Measurements from ENCODE around the gene MAEL. TPM values are rescaled to one million over a fixed set of nuclear protein-coding genes. Genes with fewer than 3 reads are reported as not detected.

Gene MAEL
- total and polyA plus RNA-seq, 2 of the 8 experiments (the other 6 are each of a cell fraction or from before 2014, with no cell fraction given) = 0.03 TPM; not detected in 1

GRCh38 chr1:166948856-166949350 lies 40.2 kb upstream of the MAEL start:
- H4K8ac ChIP-seq (ENCODE audit: extremely low read depth, insufficient read depth, low read length) = no peak overlapping the region
- no peaks in the 10 kb centered on the region for H4K20me1 ChIP-seq (replicated peaks in 1 of 2; ENCODE audit: control insufficient read depth in 1 of 2, insufficient read depth in 2 of 2, low read length in 2 of 2)
- no peaks in the 10 kb centered on the region for H3K9me3 ChIP-seq (ENCODE audit: insufficient read depth in 2 of 2, low read depth in 1 of 2, low read length in 1 of 2)
- H4K91ac ChIP-seq (replicated peaks; ENCODE audit: insufficient read length, low read length) = no peak overlapping the region
- H3K4me2 ChIP-seq (ENCODE audit: insufficient read depth in 1 of 2, low read depth in 2 of 2, low read length in 2 of 2) = no peak overlapping the region
- H2BK12ac ChIP-seq (ENCODE audit: low read depth, low read length) = no peak overlapping the region
- H2BK20ac ChIP-seq (ENCODE audit: low read length) = no peak overlapping the region
- 94% methylated on average over 2 of the region's 2 CpGs; no CpG with 5 or more reads in 1 of the 2 experiments for WGBS, 2 experiments (ENCODE audit: extremely low coverage in 1 of 2, insufficient coverage in 1 of 2, insufficient read length in 1 of 2, insufficient replicate concordance in 2 of 2, low coverage in 1 of 2, low lambda C conversion rate in 2 of 2, missing lambda C conversion rate in 1 of 2)
- H3K4me3 ChIP-seq (ENCODE audit: extremely low read depth in 1 of 4, insufficient read depth in 2 of 4, low read depth in 3 of 4, low read length in 4 of 4) = no peak overlapping the region
- H2BK5ac ChIP-seq (ENCODE audit: low read depth, low read length) = no peak overlapping the region
- no peak overlapping the region for H3K56ac ChIP-seq (replicated peaks; ENCODE audit: insufficient read length, low read depth, low read length)
- CTCF ChIA-PET (ENCODE audit: partially characterized antibody) = interaction anchor here (1.1 to 1.4 kb wide), 3 partner anchors 64 to 111 kb away, joined by 3 to 6 read pairs (median 3); no protein-coding TSS in a partner anchor
- H3K27me3 ChIP-seq (replicated peaks in 1 of 4; ENCODE audit: control insufficient read depth in 3 of 4, extremely low read depth in 1 of 4, insufficient read depth in 3 of 4, low read length in 3 of 4) = peaks cover 2 to 21% (median 17%) of the 10 kb centered on the region in 4 experiments
- peaks cover 4 to 16% (median 13%) of the 10 kb centered on the region in 4 experiments; a peak in 6 of 7 replicates for H3K4me1 ChIP-seq (replicated peaks in 1 of 4; ENCODE audit: control insufficient read depth in 3 of 4, insufficient read depth in 4 of 4, low read length in 3 of 4)
- no peak overlapping the region for H3K18ac ChIP-seq (ENCODE audit: extremely low read depth, low read length)
- H2BK15ac ChIP-seq (ENCODE audit: low read length) = no peak overlapping the region
- no peaks in the 10 kb centered on the region for H3K79me1 ChIP-seq (ENCODE audit: low read depth, low read length)
- no peak overlapping the region for H3K4ac ChIP-seq (replicated peaks; ENCODE audit: insufficient read length, low read depth, low read length)
- no peaks in the 10 kb centered on the region for H3K79me2 ChIP-seq (ENCODE audit: control insufficient read depth in 1 of 2, insufficient read depth in 2 of 2, low read length in 2 of 2)
- no peak overlapping the region for H3K9ac ChIP-seq (replicated peaks in 1 of 4; ENCODE audit: extremely low read depth in 1 of 4, low read depth in 3 of 4, low read length in 3 of 4)
- no peak for FAIRE-seq
- H3K27ac ChIP-seq (ENCODE audit: low read depth, low read length) = no peak overlapping the region
- no peak overlapping the region for H4K5ac ChIP-seq (ENCODE audit: insufficient read length, low read depth, low read length)
- H2AK5ac ChIP-seq (ENCODE audit: low read depth, low read length) = no peak overlapping the region
- POLR2A ChIA-PET (ENCODE audit: partially characterized antibody) = interaction anchor here (0.8 kb wide), 1 partner anchor 13 kb away, joined by 3 read pairs; no protein-coding TSS in a partner anchor
- no peaks in the 10 kb centered on the region; the same call in 1 of the 2 replicates for H3K23me2 ChIP-seq (ENCODE audit: low read depth, low read length)
- no peak overlapping the region for H2AFZ ChIP-seq (ENCODE audit: low read length)
- H3K36me3 ChIP-seq (ENCODE audit: control insufficient read depth in 2 of 4, insufficient read depth in 4 of 4, low read length in 3 of 4) = no peaks in the 10 kb centered on the region
- H3K14ac ChIP-seq (ENCODE audit: insufficient read length) = no peak overlapping the region
- no peak for DNase-seq (ENCODE audit: low read depth in 1 of 2, low spot score in 2 of 2)
- no peak overlapping the region for H3K23ac ChIP-seq (ENCODE audit: insufficient read length)
- no peak overlapping the region for H2BK120ac ChIP-seq (replicated peaks; ENCODE audit: low read depth, low read length)
- TF ChIP-seq ZNF274 (IDR thresholded peaks at IDR 0.05; ENCODE audit: borderline replicate concordance, extremely low read depth, low read length) = no peak
- no peak for TF ChIP-seq ASH2L (IDR thresholded peaks at IDR 0.05; ENCODE audit: low read length)
- no peak for TF ChIP-seq SIRT6 (IDR thresholded peaks at IDR 0.05; ENCODE audit: low read length)
- TF ChIP-seq NANOG (IDR thresholded peaks at IDR 0.05; ENCODE audit: insufficient read depth, low read depth, low read length, poor library complexity, severe bottlenecking) = no peak
- TF ChIP-seq BACH1 (IDR thresholded peaks at IDR 0.05; ENCODE audit: low read length) = no peak
- TF ChIP-seq BCL11A (IDR thresholded peaks at IDR 0.05; ENCODE audit: low read depth in 2 of 2, low read length in 2 of 2) = no peak
- TF ChIP-seq JUN (IDR thresholded peaks at IDR 0.05; ENCODE audit: low read depth, low read length) = no peak
- TF ChIP-seq RFX5 (IDR thresholded peaks at IDR 0.05; ENCODE audit: borderline replicate concordance, low read depth, low read length) = no peak
- TF ChIP-seq GABPA (IDR thresholded peaks at IDR 0.05; ENCODE audit: borderline replicate concordance, insufficient read depth, low read length) = no peak
- no peak for TF ChIP-seq CTBP2 (IDR thresholded peaks at IDR 0.05; ENCODE audit: borderline replicate concordance, insufficient read depth, insufficient read length, low read length)
- TF ChIP-seq HDAC6 (IDR thresholded peaks at IDR 0.05; ENCODE audit: low read depth, low read length) = no peak
- TF ChIP-seq TCF12 (IDR thresholded peaks at IDR 0.05; ENCODE audit: low read depth, low read length) = no peak
- no peak for TF ChIP-seq EZH2 (IDR thresholded peaks at IDR 0.05; ENCODE audit: low read depth, low read length, severe bottlenecking)
- no peak for TF ChIP-seq CREB1 (IDR thresholded peaks at IDR 0.05)
- no peak for TF ChIP-seq TEAD4 (IDR thresholded peaks at IDR 0.05; ENCODE audit: low read depth, low read length)

Measured in H1 (cell line).